Left ventricle myocardium inferior (tissue), 1 donor: ENCODE measurements around the gene FAM72D. TPM values are rescaled to one million over a fixed set of nuclear protein-coding genes. Genes with fewer than 3 reads are reported as not detected.
A peak's percentile ranks its signal among the peaks of the same experiment; 100 is the strongest.
"Not testable (repeated sequence)": the region's sequence is repeated elsewhere in the genome, so short reads cannot be mapped to it uniquely, and the experiment has no call there.

ENCODE experiments used
- DNase-seq: peaks from one replicate; pipeline ENCODE4 v3.0.0-alpha.2; 2020
- H3K27ac ChIP-seq: fragments of 200-600 bp; replicated peaks from 2 replicates; pipeline ENCODE4 v1.8.0; 2021
- H3K27me3 ChIP-seq: fragments of 200-600 bp; 2 replicates; pipeline ENCODE4 v1.8.0; 2021; ENCODE audit warnings: low read depth
- H3K36me3 ChIP-seq: fragments of 200-600 bp; 2 replicates; pipeline ENCODE4 v1.8.0; 2021
- H3K4me1 ChIP-seq: fragments of 200-600 bp; 2 replicates; pipeline ENCODE4 v1.8.0; 2021
- H3K4me3 ChIP-seq: fragments of 200-600 bp; 2 replicates; pipeline ENCODE4 v1.8.0; 2021; ENCODE audit warnings: mild to moderate bottlenecking, moderate library complexity
- H3K9me3 ChIP-seq: fragments of 200-600 bp; replicated peaks from 2 replicates; pipeline ENCODE4 v1.8.0; 2021
- intact Hi-C: fragments of 100-400 bp; cut with micrococcal nuclease; formaldehyde crosslinking; loops from one replicate; pipeline ENCODE4 v1.11.0; 2022
- long read RNA-seq: library from polyadenylated mRNA; unstranded; transcript quantifications from one replicate; pipeline ENCODE4 v2.0.0, GENCODE V29; 2021
- total RNA-seq: library from RNA; stranded (reverse); fragmentation: NEBNext Ultra II Directional; extraction: Animal tissue kit (Norgen Biotek cat#: 25700); gene quantifications from one replicate; pipeline ENCODE4 v1.2.1, GENCODE V29; 2021
- donor health status: DM: no; HTN: yes; CAD: no; lungs with severe emphysema.

The FAM72D gene
- 0.19 TPM for total RNA-seq
- long read RNA-seq, partial matches to known transcripts: 0 of 1 reads
- long read RNA-seq, other reads (novel, unspliced or antisense): 1 of 1 reads

- H3K36me3 ChIP-seq, DNase-seq, H3K9me3 ChIP-seq, intact Hi-C loops, H3K27me3 ChIP-seq, H3K4me1 ChIP-seq: not testable (repeated sequence)
- Histone ChIP-seq H3K4me3 (peak within 1 kb of the TSS; percentile 64), H3K27ac (peak within 1 kb of the TSS; percentile 75)
Observed at GRCh38 chr1:145095284-145096057, at the start of gene FAM72D, which contains the start of gene SRGAP2B. FAM72D (plus strand) TSS chr1:145095974; CDS start chr1:145096848, 874 bp downstream. SRGAP2B (minus strand) TSS chr1:145095328; CDS start chr1:145092901, 2,427 bp downstream.

- H3K9me3 ChIP-seq, H3K27ac ChIP-seq, H3K36me3 ChIP-seq, H3K4me3 ChIP-seq, H3K4me1 ChIP-seq, H3K27me3 ChIP-seq, intact Hi-C loops, DNase-seq: not testable (repeated sequence)
Observed at GRCh38 chr1:145047553-145047952, 48.2 kb upstream of the FAM72D start.

GRCh38 chr1:145048181-145048856 lies 47.5 kb upstream of the FAM72D start:
- H3K4me1 ChIP-seq, H3K4me3 ChIP-seq, H3K36me3 ChIP-seq, H3K27ac ChIP-seq, H3K27me3 ChIP-seq, H3K9me3 ChIP-seq, intact Hi-C loops, DNase-seq: not testable (repeated sequence)

- H3K27ac ChIP-seq, H3K4me3 ChIP-seq, intact Hi-C loops, H3K36me3 ChIP-seq, DNase-seq, H3K9me3 ChIP-seq, H3K4me1 ChIP-seq, H3K27me3 ChIP-seq: not testable (repeated sequence)
Observed at GRCh38 chr1:145052019-145052776, 43.6 kb upstream of the FAM72D start.

- H3K27me3 ChIP-seq, intact Hi-C loops, H3K36me3 ChIP-seq, H3K4me3 ChIP-seq, DNase-seq, H3K9me3 ChIP-seq, H3K4me1 ChIP-seq, H3K27ac ChIP-seq: not testable (repeated sequence)
Observed at GRCh38 chr1:145053428-145053827, 42.3 kb upstream of the FAM72D start.

GRCh38 chr1:145055217-145055760 lies 40.5 kb upstream of the FAM72D start:
- H3K27ac ChIP-seq, H3K9me3 ChIP-seq, H3K36me3 ChIP-seq, H3K27me3 ChIP-seq, DNase-seq, H3K4me3 ChIP-seq, H3K4me1 ChIP-seq, intact Hi-C loops: not testable (repeated sequence)

- intact Hi-C loops, DNase-seq, H3K27ac ChIP-seq, H3K9me3 ChIP-seq, H3K4me1 ChIP-seq, H3K27me3 ChIP-seq, H3K4me3 ChIP-seq, H3K36me3 ChIP-seq: not testable (repeated sequence)
Observed at GRCh38 chr1:145058184-145058583, 37.6 kb upstream of the FAM72D start.

GRCh38 chr1:145063285-145063684 lies 32.5 kb upstream of the FAM72D start:
- not testable (repeated sequence) for H3K36me3 ChIP-seq, H3K27me3 ChIP-seq, H3K27ac ChIP-seq

GRCh38 chr1:145063941-145064648 lies 31.7 kb upstream of the FAM72D start:
- H3K27me3 ChIP-seq, H3K9me3 ChIP-seq, H3K36me3 ChIP-seq, H3K27ac ChIP-seq, intact Hi-C loops, H3K4me1 ChIP-seq, H3K4me3 ChIP-seq, DNase-seq: not testable (repeated sequence)

More at GRCh38 chr1:145063285-145063684, 32.5 kb upstream of the FAM72D start:
- H3K9me3 ChIP-seq, intact Hi-C loops, H3K4me1 ChIP-seq, H3K4me3 ChIP-seq, DNase-seq: not testable (repeated sequence)

GRCh38 chr1:145065194-145065826 lies 30.5 kb upstream of the FAM72D start:
- H3K4me3 ChIP-seq, H3K36me3 ChIP-seq, H3K4me1 ChIP-seq, H3K27me3 ChIP-seq, DNase-seq, H3K9me3 ChIP-seq, H3K27ac ChIP-seq, intact Hi-C loops: not testable (repeated sequence)

- H3K4me3 ChIP-seq, intact Hi-C loops: not testable (repeated sequence)
Observed at GRCh38 chr1:145066486-145066885, 29.3 kb upstream of the FAM72D start.

GRCh38 chr1:145071569-145071968 lies 24.2 kb upstream of the FAM72D start:
- intact Hi-C loops, H3K4me3 ChIP-seq, H3K9me3 ChIP-seq, H3K27me3 ChIP-seq, H3K4me1 ChIP-seq, H3K27ac ChIP-seq, DNase-seq, H3K36me3 ChIP-seq: not testable (repeated sequence)

More at GRCh38 chr1:145066486-145066885, 29.3 kb upstream of the FAM72D start:
- H3K4me1 ChIP-seq, H3K36me3 ChIP-seq, DNase-seq, H3K9me3 ChIP-seq, H3K27ac ChIP-seq, H3K27me3 ChIP-seq: not testable (repeated sequence)
